ENCODE data around the gene PTGDR.

PTGDR gene

GRCh38 chr14:52266179-52266578 lies 1.3 kb upstream of the PTGDR start:
- DNase-seq = no peak

- DNase-seq = no peak
Measured at GRCh38 chr14:52266782-52267181, 716 bp upstream of the PTGDR start.

GRCh38 chr14:52268279-52269061 lies 972 bp downstream of the PTGDR start:
- DNase-seq = peak; percentile 18

- no peak for DNase-seq
Measured at GRCh38 chr14:52269100-52269499, 1.6 kb downstream of the PTGDR start.

- DNase-seq = no peak
Measured at GRCh38 chr14:52269982-52270381, 2.5 kb downstream of the PTGDR start.

GRCh38 chr14:52271538-52271937 lies 4.0 kb downstream of the PTGDR start:
- DNase-seq = no peak

- DNase-seq = no peak
Measured at GRCh38 chr14:52272375-52272774, 4.9 kb downstream of the PTGDR start.

GRCh38 chr14:52275372-52275771 lies 7.9 kb downstream of the PTGDR start:
- DNase-seq = no peak

GRCh38 chr14:52277552-52277951 lies 10.1 kb downstream of the PTGDR start:
- no peak for DNase-seq

- no peak for DNase-seq
Measured at GRCh38 chr14:52279408-52279807, 11.9 kb downstream of the PTGDR start.

- DNase-seq = no peak
Measured at GRCh38 chr14:52283099-52283498, 15.6 kb downstream of the PTGDR start.

GRCh38 chr14:52286661-52287649 lies 19.5 kb downstream of the PTGDR start:
- no peak for DNase-seq

GRCh38 chr14:52296378-52296777 lies 28.9 kb downstream of the PTGDR start:
- DNase-seq = no peak

GRCh38 chr14:52298795-52299194 lies 31.3 kb downstream of the PTGDR start:
- DNase-seq = no peak

- no peak for DNase-seq
Measured at GRCh38 chr14:52299692-52300278, 32.3 kb downstream of the PTGDR start.

- DNase-seq = no peak
Measured at GRCh38 chr14:52303236-52303635, 35.7 kb downstream of the PTGDR start.

GRCh38 chr14:52304248-52304904 lies 36.9 kb downstream of the PTGDR start:
- no peak for DNase-seq

GRCh38 chr14:52305014-52305413 lies 37.5 kb downstream of the PTGDR start:
- DNase-seq = no peak

- DNase-seq = no peak
Measured at GRCh38 chr14:52307376-52307775, 39.9 kb downstream of the PTGDR start.

GRCh38 chr14:52307905-52308304 lies 40.4 kb downstream of the PTGDR start:
- DNase-seq = no peak

GRCh38 chr14:52310541-52310940 lies 43.0 kb downstream of the PTGDR start:
- DNase-seq = no peak

- no peak for DNase-seq
Measured at GRCh38 chr14:52312931-52313355, 45.4 kb downstream of the PTGDR start.

GRCh38 chr14:52313462-52313861 lies 46.0 kb downstream of the PTGDR start:
- no peak for DNase-seq

All from stimulated activated CD4-positive, alpha-beta T cell treated with anti-CD3 and anti-CD28 coated beads, Interleukin-4, amount 100 ng/mL, for 24 hours (primary cell).